Measurements from ENCODE around the gene MBD3. TPM values are rescaled to one million over a fixed set of nuclear protein-coding genes. Genes with fewer than 3 reads are reported as not detected.
A peak's percentile ranks its signal among the peaks of the same experiment; 100 is the strongest.

The MBD3 gene
- total RNA-seq, 4 donors from 2014 or later = 53.2 to 87.9 (median 69.0) TPM

DNA sequence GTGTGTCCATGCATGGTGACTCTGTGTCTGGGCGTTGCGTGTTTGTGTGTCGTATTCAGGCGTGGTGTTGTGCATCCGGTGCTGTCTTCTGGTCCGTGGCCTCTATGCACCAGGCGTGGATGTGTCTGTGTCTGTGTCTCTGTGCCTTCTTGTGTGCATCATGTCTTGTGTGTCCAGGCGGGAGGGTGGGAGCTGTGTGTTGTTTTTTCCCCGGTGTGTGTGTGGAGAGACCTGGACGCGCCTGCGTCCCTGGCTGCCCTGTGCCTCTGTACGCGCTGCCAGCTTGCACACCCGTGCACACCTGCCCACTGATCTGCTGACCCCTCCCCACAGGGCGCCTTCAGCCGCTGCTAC lies 67.7 kb downstream of the MBD3 start:
- peaks cover 81% of the 10 kb centered on the region for H3K27me3 ChIP-seq
- no peak overlapping the region for H3K4me3 ChIP-seq
- TF ChIP-seq EP300 (IDR thresholded peaks at IDR 0.05) = no peak
- TF ChIP-seq POLR2A (IDR thresholded peaks at IDR 0.05) = no peak
- TF ChIP-seq, protein P1, sequence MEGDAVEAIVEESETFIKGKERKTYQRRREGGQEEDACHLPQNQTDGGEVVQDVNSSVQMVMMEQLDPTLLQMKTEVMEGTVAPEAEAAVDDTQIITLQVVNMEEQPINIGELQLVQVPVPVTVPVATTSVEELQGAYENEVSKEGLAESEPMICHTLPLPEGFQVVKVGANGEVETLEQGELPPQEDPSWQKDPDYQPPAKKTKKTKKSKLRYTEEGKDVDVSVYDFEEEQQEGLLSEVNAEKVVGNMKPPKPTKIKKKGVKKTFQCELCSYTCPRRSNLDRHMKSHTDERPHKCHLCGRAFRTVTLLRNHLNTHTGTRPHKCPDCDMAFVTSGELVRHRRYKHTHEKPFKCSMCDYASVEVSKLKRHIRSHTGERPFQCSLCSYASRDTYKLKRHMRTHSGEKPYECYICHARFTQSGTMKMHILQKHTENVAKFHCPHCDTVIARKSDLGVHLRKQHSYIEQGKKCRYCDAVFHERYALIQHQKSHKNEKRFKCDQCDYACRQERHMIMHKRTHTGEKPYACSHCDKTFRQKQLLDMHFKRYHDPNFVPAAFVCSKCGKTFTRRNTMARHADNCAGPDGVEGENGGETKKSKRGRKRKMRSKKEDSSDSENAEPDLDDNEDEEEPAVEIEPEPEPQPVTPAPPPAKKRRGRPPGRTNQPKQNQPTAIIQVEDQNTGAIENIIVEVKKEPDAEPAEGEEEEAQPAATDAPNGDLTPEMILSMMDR (IDR thresholded peaks at IDR 0.05) = no peak
- no peak for TF ChIP-seq POLR2AphosphoS5 (IDR thresholded peaks at IDR 0.05)

DNA sequence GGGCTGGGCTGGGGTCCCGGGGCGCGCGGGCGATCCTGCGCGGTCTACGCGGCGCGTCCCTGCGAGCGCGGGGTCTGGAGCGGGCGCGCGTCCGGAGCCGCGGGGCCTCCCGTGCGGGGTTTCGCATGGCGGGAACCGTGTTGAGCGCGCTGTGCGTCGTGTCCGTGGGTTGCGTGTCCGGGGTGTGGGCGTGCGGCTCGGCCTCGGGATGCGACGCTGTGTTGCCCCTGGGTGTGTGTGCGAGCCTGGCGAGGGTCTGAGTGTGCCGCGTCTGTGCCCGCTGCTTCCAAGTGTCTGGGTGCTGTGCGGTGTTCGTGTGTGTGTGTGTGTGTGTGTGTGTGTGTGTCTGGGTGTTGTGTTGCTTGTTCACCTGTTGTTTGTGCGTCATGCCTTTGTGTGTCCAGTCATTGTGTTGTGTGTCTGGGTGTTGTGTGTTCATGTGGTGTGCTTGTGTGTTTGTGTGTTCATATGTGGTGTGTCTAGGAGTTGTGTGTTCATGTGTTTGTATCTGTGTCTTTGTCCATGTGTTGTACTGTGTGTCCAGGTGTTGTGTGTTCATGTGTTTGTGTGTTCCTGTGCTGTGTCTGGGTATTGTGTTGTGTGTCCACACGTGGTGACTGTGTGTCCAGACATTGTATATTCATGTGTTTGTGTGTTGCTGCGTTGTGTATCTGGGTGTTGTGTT lies 68.2 kb downstream of the MBD3 start:
- DNase-seq (ENCODE audit: low spot score in 2 of 2) = no peak
- H3K36me3 ChIP-seq = no peaks in the 10 kb centered on the region
- TF ChIP-seq POLR2AphosphoS5 (IDR thresholded peaks at IDR 0.05) (no peak), POLR2A (IDR thresholded peaks at IDR 0.05) (no peak), EP300 (IDR thresholded peaks at IDR 0.05) (no peak)
- TF ChIP-seq, protein P1 (IDR thresholded peaks at IDR 0.05) = no peak
- H3K27me3 ChIP-seq = peaks cover 76% of the 10 kb centered on the region
- H3K4me3 ChIP-seq = peak overlapping the region; percentile 46
- WGBS = 9% methylated on average over 19 of the region's 49 CpGs
- no peak overlapping the region for H3K27ac ChIP-seq
- H3K4me1 ChIP-seq = peaks cover 13% of the 10 kb centered on the region
- H3K9me3 ChIP-seq = no peaks in the 10 kb centered on the region

More for the DNA sequence above, 67.7 kb downstream of the MBD3 start:
- no peaks in the 10 kb centered on the region for H3K9me3 ChIP-seq
- H3K4me1 ChIP-seq = peaks cover 13% of the 10 kb centered on the region
- no peaks in the 10 kb centered on the region for H3K36me3 ChIP-seq
- WGBS = 64% methylated on average over 6 of the region's 17 CpGs
- H3K27ac ChIP-seq = no peak overlapping the region
- DNase-seq (ENCODE audit: low spot score in 2 of 2) = no peak

Other genes with a start within 250 kb of the MBD3 start
- 100 to 1,000 TPM in 2 of 4 donors, 10 to 100 TPM in 2; 66.8 to 154 (median 97.5) TPM for gene NDUFS7, start 209.0 kb downstream of the MBD3 start, total RNA-seq
- gene GAMT, start 191.3 kb downstream of the MBD3 start, total RNA-seq = 10 to 100 TPM; 27.8 to 40.3 (median 34.0) TPM
- 10 to 100 TPM; 41.5 to 75.4 (median 49.2) TPM for gene DAZAP1, start 185.3 kb downstream of the MBD3 start, total RNA-seq
- gene RPS15, start 154.5 kb downstream of the MBD3 start, total RNA-seq = 1,000 to 10,000 TPM; 1,802 to 3,909 (median 2,793) TPM
- gene APC2, start 142.7 kb downstream of the MBD3 start, total RNA-seq = under 1 TPM in 3 of 4 donors, not detected in 1; 0.08 to 0.30 (median 0.26) TPM
- 10 to 100 TPM; 25.1 to 41.2 (median 36.4) TPM for gene C19orf25, start 113.7 kb downstream of the MBD3 start, total RNA-seq
- gene PCSK4, start 102.5 kb downstream of the MBD3 start, total RNA-seq = 1 to 10 TPM; 1.4 to 6.6 (median 3.8) TPM
- gene REEP6, start 101.7 kb downstream of the MBD3 start, total RNA-seq = 10 to 100 TPM in 1 of 4 donors, 1 to 10 TPM in 3; 3.2 to 11.8 (median 8.1) TPM
- gene ADAMTSL5, start 79.8 kb downstream of the MBD3 start, total RNA-seq = 1 to 10 TPM in 3 of 4 donors, under 1 TPM in 1; 0.83 to 4.1 (median 2.4) TPM
- 1 to 10 TPM in 1 of 4 donors, under 1 TPM in 1, not detected in 2; 0.23 to 1.2 TPM for gene PLK5, start 68.8 kb downstream of the MBD3 start, total RNA-seq
- 10 to 100 TPM; 20.1 to 36.4 (median 26.9) TPM for gene MEX3D, start 24.5 kb downstream of the MBD3 start, total RNA-seq
- 10 to 100 TPM; 33.4 to 73.1 (median 59.4) TPM for gene UQCR11, start 12.6 kb upstream of the MBD3 start, total RNA-seq
- 10 to 100 TPM; 57.2 to 80.9 (median 68.7) TPM for gene TCF3, start 59.8 kb upstream of the MBD3 start, total RNA-seq
- not detected for gene ONECUT3, start 160.6 kb upstream of the MBD3 start, total RNA-seq
- gene ATP8B3, start 219.4 kb upstream of the MBD3 start, total RNA-seq = 1 to 10 TPM; 1.5 to 3.8 (median 1.8) TPM